Smooth muscle cell (in vitro differentiated cells): Measurements from ENCODE around the gene CDRT15. TPM values are rescaled to one million over a fixed set of nuclear protein-coding genes. Genes with fewer than 3 reads are reported as not detected.
"Not testable (repeated sequence)": the region's sequence is repeated elsewhere in the genome, so short reads cannot be mapped to it uniquely, and the experiment has no call there.

Source experiments
- DNase-seq: peaks from one replicate; lab custom pipeline; 2025; ENCODE audit not compliant: unreplicated experiment; lab: John Stamatoyannopoulos, UW
- H2AFZ ChIP-seq: fragments of 200-600 bp; sonication (generic); 2 replicates; pipeline ENCODE4 v1.6.0; 2016; ENCODE audit warnings: antibody characterized with exemption, low read depth, mild to moderate bottlenecking
- H3F3A ChIP-seq: fragments of 200-600 bp; sonication (generic); 2 replicates; pipeline ENCODE4 v1.6.0; 2017; ENCODE audit warnings: antibody characterized with exemption, low read depth
- H3K27ac ChIP-seq: fragments of 200-600 bp; sonication (generic); 2 replicates; pipeline ENCODE4 v1.5.1; 2016; ENCODE audit warnings: low read depth, mild to moderate bottlenecking
- H3K27me3 ChIP-seq: fragments of 200-600 bp; sonication (generic); 2 replicates; pipeline ENCODE4 v1.6.1; 2016; ENCODE audit warnings: low read depth, mild to moderate bottlenecking
- H3K36me3 ChIP-seq: fragments of 200-600 bp; sonication (generic); 2 replicates; pipeline ENCODE4 v1.5.1; 2016; ENCODE audit warnings: low read depth
- H3K4me1 ChIP-seq: fragments of 200-600 bp; sonication (generic); 2 replicates; pipeline ENCODE4 v1.5.1; 2016; ENCODE audit warnings: low read depth
- H3K4me2 ChIP-seq: fragments of 200-600 bp; sonication (generic); 2 replicates; pipeline ENCODE4 v1.6.0; 2016; ENCODE audit warnings: mild to moderate bottlenecking
- H3K4me3 ChIP-seq: fragments of 200-600 bp; sonication (generic); 2 replicates; pipeline ENCODE4 v1.5.1; 2016; ENCODE audit warnings: mild to moderate bottlenecking
- H3K79me2 ChIP-seq: fragments of 200-600 bp; sonication (generic); 2 replicates; pipeline ENCODE4 v1.6.0; 2016; ENCODE audit warnings: low read depth, mild to moderate bottlenecking
- H3K9ac ChIP-seq: fragments of 200-600 bp; sonication (generic); 2 replicates; pipeline ENCODE4 v1.6.0; 2016; ENCODE audit warnings: low read depth
- H3K9me3 ChIP-seq: fragments of 200-600 bp; sonication (generic); replicated peaks from 2 replicates; pipeline ENCODE4 v1.5.1; 2016; ENCODE audit warnings: low read depth
- H4K20me1 ChIP-seq: fragments of 200-600 bp; sonication (generic); 2 replicates; pipeline ENCODE4 v1.6.0; 2016; ENCODE audit warnings: low read depth
- WGBS: methylation state at CpG from one replicate; pipeline ENCODE4 v1.1.7; 2016; ENCODE audit warnings: low lambda C conversion rate; 5-methylcytosine and 5-hydroxymethylcytosine counted together
- polyA plus RNA-seq: library from polyadenylated mRNA; unstranded; fragments of >200 nt; fragmentation: Nextera tagmentation; extraction: Ambion mirVana; gene quantifications from 2 replicates; pipeline ENCODE4 v1.2.1, GENCODE V29; 2016
- total RNA-seq: library from RNA; depleted of rRNA; stranded (reverse); fragments of >200 nt; gene quantifications from 2 replicates; pipeline ENCODE4 v1.2.3, GENCODE V29; 2014
- TF ChIP-seq, protein P1 (sequence below): fragments of 200-600 bp; sonication (generic); IDR thresholded peaks from 2 replicates; pipeline ENCODE4 v1.5.1; 2017; ENCODE audit warnings: borderline replicate concordance, mild to moderate bottlenecking, antibody characterized with exemption; ENCODE audit not compliant: insufficient read depth, poor library complexity, severe bottlenecking

CDRT15 gene
- total and polyA plus RNA-seq, 2 experiments from 2014 or later, result not detected

- Histone ChIP-seq H2AFZ (no peak overlapping the region), H3K4me1 (peaks cover 6% of the 10 kb centered on the region), H4K20me1 (no peaks in the 10 kb centered on the region), H3K27ac (no peak overlapping the region), H3K9me3 (no peaks in the 10 kb centered on the region), H3K4me2 (peak overlapping the region; percentile 40), H3F3A (peaks cover 13% of the 10 kb centered on the region), H3K79me2 (no peaks in the 10 kb centered on the region), H3K4me3 (no peak overlapping the region), H3K9ac (no peak overlapping the region), H3K36me3 (no peaks in the 10 kb centered on the region), H3K27me3 (no peaks in the 10 kb centered on the region)
- 60% methylated on average over 4 of the region's 4 CpGs for WGBS
- DNase-seq, result no peak
- TF ChIP-seq, protein P1, sequence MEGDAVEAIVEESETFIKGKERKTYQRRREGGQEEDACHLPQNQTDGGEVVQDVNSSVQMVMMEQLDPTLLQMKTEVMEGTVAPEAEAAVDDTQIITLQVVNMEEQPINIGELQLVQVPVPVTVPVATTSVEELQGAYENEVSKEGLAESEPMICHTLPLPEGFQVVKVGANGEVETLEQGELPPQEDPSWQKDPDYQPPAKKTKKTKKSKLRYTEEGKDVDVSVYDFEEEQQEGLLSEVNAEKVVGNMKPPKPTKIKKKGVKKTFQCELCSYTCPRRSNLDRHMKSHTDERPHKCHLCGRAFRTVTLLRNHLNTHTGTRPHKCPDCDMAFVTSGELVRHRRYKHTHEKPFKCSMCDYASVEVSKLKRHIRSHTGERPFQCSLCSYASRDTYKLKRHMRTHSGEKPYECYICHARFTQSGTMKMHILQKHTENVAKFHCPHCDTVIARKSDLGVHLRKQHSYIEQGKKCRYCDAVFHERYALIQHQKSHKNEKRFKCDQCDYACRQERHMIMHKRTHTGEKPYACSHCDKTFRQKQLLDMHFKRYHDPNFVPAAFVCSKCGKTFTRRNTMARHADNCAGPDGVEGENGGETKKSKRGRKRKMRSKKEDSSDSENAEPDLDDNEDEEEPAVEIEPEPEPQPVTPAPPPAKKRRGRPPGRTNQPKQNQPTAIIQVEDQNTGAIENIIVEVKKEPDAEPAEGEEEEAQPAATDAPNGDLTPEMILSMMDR, result no peak
These were observed 39.1 kb downstream of the CDRT15 start for GRCh38 chr17:14197586-14197985.

GRCh38 chr17:14197057-14197456 is 39.6 kb downstream of the CDRT15 start:
- no peak overlapping the region for H2AFZ ChIP-seq
- H3K27me3 ChIP-seq, result no peaks in the 10 kb centered on the region
- no peaks in the 10 kb centered on the region for H3K9me3 ChIP-seq
- H3K79me2 ChIP-seq, result no peaks in the 10 kb centered on the region
- H3K9ac ChIP-seq, result no peak overlapping the region
- peaks cover 6% of the 10 kb centered on the region for H3K4me1 ChIP-seq
- H3K4me3 ChIP-seq, result no peak overlapping the region
- no peaks in the 10 kb centered on the region for H4K20me1 ChIP-seq
- no peak for DNase-seq
- no peak overlapping the region for H3K27ac ChIP-seq
- WGBS, result 93% methylated on average over 2 of the region's 2 CpGs
- no peaks in the 10 kb centered on the region for H3K36me3 ChIP-seq
- peaks cover 13% of the 10 kb centered on the region for H3F3A ChIP-seq
- no peak overlapping the region for H3K4me2 ChIP-seq
- TF ChIP-seq, protein P1, result no peak

- WGBS, result over 99% methylated on average over 4 of the region's 4 CpGs
These were observed 40.2 kb downstream of the CDRT15 start for GRCh38 chr17:14196377-14196997.

GRCh38 chr17:14192636-14193344 is 43.9 kb downstream of the CDRT15 start:
- 77% methylated on average over 13 of the region's 13 CpGs for WGBS
- H2AFZ ChIP-seq, H3K9ac ChIP-seq, H3K4me2 ChIP-seq, H3K9me3 ChIP-seq, H3F3A ChIP-seq, H3K27ac ChIP-seq, H3K4me3 ChIP-seq, H4K20me1 ChIP-seq, DNase-seq, H3K27me3 ChIP-seq, H3K4me1 ChIP-seq, H3K36me3 ChIP-seq, H3K79me2 ChIP-seq: not testable (repeated sequence)

More at GRCh38 chr17:14196377-14196997, 40.2 kb downstream of the CDRT15 start:
- TF ChIP-seq, protein P1, result peak; percentile 18
- Histone ChIP-seq H3K36me3 (no peaks in the 10 kb centered on the region), H3K4me2 (no peak overlapping the region), H3K4me3 (no peak overlapping the region), H3K4me1 (peaks cover 6% of the 10 kb centered on the region), H3F3A (peaks cover 13% of the 10 kb centered on the region), H3K79me2 (no peaks in the 10 kb centered on the region), H2AFZ (no peak overlapping the region), H4K20me1 (no peaks in the 10 kb centered on the region), H3K27ac (no peak overlapping the region), H3K27me3 (no peaks in the 10 kb centered on the region), H3K9me3 (no peaks in the 10 kb centered on the region), H3K9ac (no peak overlapping the region)
- DNase-seq, result no peak

DNA sequence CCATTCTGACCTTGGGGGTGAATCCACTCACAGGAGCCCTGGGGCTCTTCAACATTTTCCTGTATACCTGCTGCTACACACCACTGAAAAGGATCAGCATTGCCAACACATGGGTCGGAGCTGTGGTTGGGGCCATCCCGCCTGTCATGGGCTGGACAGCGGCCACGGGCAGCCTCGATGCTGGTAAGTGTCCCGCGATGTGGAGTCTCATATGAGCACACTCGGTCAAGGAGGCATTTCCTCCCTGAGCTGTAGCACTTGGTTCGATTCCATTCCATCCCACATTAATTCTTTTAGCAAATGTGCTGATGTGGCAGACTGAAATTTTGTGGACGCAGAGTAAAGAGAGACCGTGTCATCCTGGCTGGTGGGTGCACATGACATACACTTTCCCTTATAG is 44.6 kb downstream of the CDRT15 start:
- DNase-seq, H3K4me3 ChIP-seq, H3K4me2 ChIP-seq, H3K4me1 ChIP-seq, H2AFZ ChIP-seq, H3K79me2 ChIP-seq, H3K27me3 ChIP-seq, H4K20me1 ChIP-seq, H3F3A ChIP-seq, H3K36me3 ChIP-seq, H3K27ac ChIP-seq, H3K9ac ChIP-seq, H3K9me3 ChIP-seq: not testable (repeated sequence)
- 94% methylated on average over 11 of the region's 11 CpGs for WGBS

DNA sequence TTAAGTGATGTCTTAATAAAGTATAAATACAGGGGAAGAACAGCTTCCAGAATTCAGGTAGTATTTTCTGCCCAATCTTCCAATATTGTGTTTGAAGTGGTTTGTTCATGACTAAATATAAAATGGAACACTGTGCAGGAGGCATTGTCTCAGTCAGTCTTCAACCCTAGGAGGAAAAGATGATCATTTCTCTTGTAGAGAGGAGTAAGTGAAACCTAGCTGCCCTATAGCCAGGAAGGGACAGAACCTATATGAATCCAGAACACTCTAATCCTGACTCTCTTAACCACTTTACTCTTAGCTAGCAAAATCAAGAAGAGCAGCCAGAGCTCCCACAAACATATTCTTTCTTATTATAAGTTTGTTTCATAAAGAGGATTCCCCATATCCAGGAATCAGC is 45.2 kb downstream of the CDRT15 start:
- H4K20me1 ChIP-seq, H3K27me3 ChIP-seq, H3K36me3 ChIP-seq, H3K4me1 ChIP-seq, H3F3A ChIP-seq, H3K9ac ChIP-seq, DNase-seq, H2AFZ ChIP-seq, H3K4me2 ChIP-seq, H3K9me3 ChIP-seq, H3K4me3 ChIP-seq, H3K79me2 ChIP-seq, H3K27ac ChIP-seq: not testable (repeated sequence)
